ENCODE results near the gene PHETA1.

PHETA1 gene

GRCh38 chr12:111368788-111369495 lies at the start of gene PHETA1:
TSS of gene PHETA1 (minus strand) at chr12:111369095. CDS start at chr12:111363427, 5,668 bp downstream.
- no peak for TF ChIP-seq CTCF (IDR thresholded peaks at IDR 0.05)

- no peak for TF ChIP-seq CTCF (IDR thresholded peaks at IDR 0.05)
These were observed 49.6 kb upstream of the PHETA1 start for GRCh38 chr12:111418594-111418880.

GRCh38 chr12:111417784-111418593 lies 49.1 kb upstream of the PHETA1 start:
- TF ChIP-seq CTCF (IDR thresholded peaks at IDR 0.05) = no peak

GRCh38 chr12:111417290-111417689 lies 48.4 kb upstream of the PHETA1 start:
- no peak for TF ChIP-seq CTCF (IDR thresholded peaks at IDR 0.05)

- no peak for TF ChIP-seq CTCF (IDR thresholded peaks at IDR 0.05)
These were observed 45.9 kb upstream of the PHETA1 start for GRCh38 chr12:111414711-111415252.

- no peak for TF ChIP-seq CTCF (IDR thresholded peaks at IDR 0.05)
These were observed 44.7 kb upstream of the PHETA1 start for GRCh38 chr12:111413442-111414086.

- TF ChIP-seq CTCF (IDR thresholded peaks at IDR 0.05) = no peak
These were observed 44.0 kb upstream of the PHETA1 start for GRCh38 chr12:111412830-111413441.
